K562 (cell line): ENCODE data around the gene TICAM1. TPM values are rescaled to one million over a fixed set of nuclear protein-coding genes. Genes with fewer than 3 reads are reported as not detected.

Source experiments
- BACH1 ChIP-seq: fragments of 200-800 bp; sonication (Bioruptor generic); IDR thresholded peaks from 2 replicates; pipeline ENCODE4 v1.6.1; 2016; ENCODE audit warnings: missing genetic modification characterization, missing compliant biosample characterization
- BRF2 ChIP-seq: IDR thresholded peaks from 3 replicates; pipeline ENCODE4 v1.6.1; 2011; ENCODE audit warnings: borderline replicate concordance, mild to moderate bottlenecking; ENCODE audit not compliant: insufficient read length, insufficient read depth
- CBX5 ChIP-seq: IDR thresholded peaks from 2 replicates; pipeline ENCODE4 v1.6.1; 2014; ENCODE audit warnings: low read depth, borderline replicate concordance
- CC2D1A ChIP-seq: fragments of 450-650 bp; IDR thresholded peaks from 2 replicates; pipeline ENCODE4 v1.6.1; 2017; ENCODE audit warnings: mild to moderate bottlenecking
- FOXP4 ChIP-seq: sonication (generic); formaldehyde crosslinking; IDR thresholded peaks from 2 replicates; pipeline ENCODE4 v1.8.0; 2022; ENCODE audit warnings: mild to moderate bottlenecking, missing genetic modification reagents, borderline replicate concordance
- JUN ChIP-seq, 2 experiments: sonication (generic) in 1 of 2; formaldehyde crosslinking in 1 of 2; IDR thresholded peaks; 2 replicates each; pipeline versions ENCODE4 v1.6.1 to v1.8.0; 2012 to 2022; ENCODE audit warnings: borderline replicate concordance in 2 of 2, mild to moderate bottlenecking in 2 of 2, improper control_type of control experiment in 1 of 2, low read depth in 1 of 2, low read length in 1 of 2, missing genetic modification reagents in 1 of 2
- KAT7 ChIP-seq: sonication (generic); formaldehyde crosslinking; IDR thresholded peaks from 2 replicates; pipeline ENCODE4 v1.8.0; 2022; ENCODE audit warnings: missing genetic modification reagents, mild to moderate bottlenecking, borderline replicate concordance
- MCM7 ChIP-seq, 2 experiments: fragments of 450-650 bp; IDR thresholded peaks; 2 replicates each; pipeline ENCODE4 v1.6.1; 2016 to 2018
- MTA1 ChIP-seq: fragments of 450-650 bp; IDR thresholded peaks from 2 replicates; pipeline ENCODE4 v1.6.1; 2017; ENCODE audit warnings: borderline replicate concordance
- PRPF4 ChIP-seq: fragments of 200-400 bp; formaldehyde crosslinking; IDR thresholded peaks from one replicate; pipeline ENCODE4 v1.6.1; 2017; ENCODE audit warnings: low read length, low read depth, mild to moderate bottlenecking; ENCODE audit not compliant: insufficient read depth, poor library complexity, severe bottlenecking
- RBM39 ChIP-seq: fragments of 200-400 bp; formaldehyde crosslinking; optimal IDR thresholded peaks from 2 replicates; pipeline ENCODE3; 2018; ENCODE audit warnings: low read depth, low read length
- SIX5 ChIP-seq, 2 experiments: IDR thresholded peaks; 2 replicates each; pipeline ENCODE4 v1.6.1; 2011; ENCODE audit warnings: low read length in 2 of 2, borderline replicate concordance in 1 of 2, low read depth in 1 of 2, mild to moderate bottlenecking in 1 of 2, moderate library complexity in 1 of 2; ENCODE audit not compliant: insufficient read depth in 1 of 2
- SNRNP70 ChIP-seq: fragments of 200-400 bp; formaldehyde crosslinking; optimal IDR thresholded peaks from 2 replicates; pipeline ENCODE3; 2017; ENCODE audit warnings: low read depth, low read length
- SREBF2 ChIP-seq: sonication (generic); formaldehyde crosslinking; IDR thresholded peaks from 2 replicates; pipeline ENCODE4 v1.4.0; 2020; ENCODE audit warnings: mild to moderate bottlenecking, missing genetic modification reagents
- THAP7 ChIP-seq: fragments of 250-450 bp; sonication (Bioruptor Pico); IDR thresholded peaks from 2 replicates; pipeline ENCODE4 v1.5.0; 2021
- TSHZ1 ChIP-seq: fragments of 250-450 bp; sonication (Bioruptor Pico); IDR thresholded peaks from 2 replicates; pipeline ENCODE4 v1.4.0; 2020; ENCODE audit warnings: mild to moderate bottlenecking, moderate library complexity
- ZKSCAN1 ChIP-seq: fragments of 150-350 bp; IDR thresholded peaks from 2 replicates; pipeline ENCODE4 v1.6.1; 2016; ENCODE audit warnings: low read depth, low read length
- ZNF121 ChIP-seq: sonication (generic); formaldehyde crosslinking; conservative IDR thresholded peaks from 2 replicates; pipeline ENCODE4 v1.8.0; 2022; ENCODE audit warnings: missing genetic modification reagents
- ZNF696 ChIP-seq: fragments of 250-450 bp; sonication (Bioruptor Pico); conservative IDR thresholded peaks from 2 replicates; pipeline ENCODE4 v1.4.0; 2020; ENCODE audit warnings: mild to moderate bottlenecking, moderate library complexity
- polyA plus RNA-seq, 8 experiments: library from polyadenylated mRNA; depleted of rRNA in 4 of 8; stranded (reverse) in 5 of 8; unstranded in 3 of 8; fragments of >200 nt; fragmentation: Nextera tagmentation in 2 of 8; fragmentation: Illumina TruSeq in 1 of 8; extraction: Ambion mirVana in 2 of 8; extraction: Trizol in 1 of 8; gene quantifications; 2 replicates each; pipeline versions ENCODE4 v1.2.1 to v1.2.3, GENCODE V29; 2011 to 2014; ENCODE audit warnings: inconsistent platforms in 1 of 8, missing spikeins in 1 of 8
- total RNA-seq, 7 experiments: library from RNA; depleted of rRNA in 6 of 7; stranded (reverse); fragments of >200 nt in 6 of 7; fragmentation: Illumina TruSeq in 2 of 7; extraction: Trizol in 2 of 7; gene quantifications; 2 replicates each; pipeline versions ENCODE4 v1.2.1 to v1.2.3, GENCODE V29; 2011 to 2021; ENCODE audit warnings: low replicate concordance in 1 of 7

TICAM1 gene
- total and polyA plus RNA-seq, 9 of the 15 experiments (the other 6 are each of a cell fraction or from before 2014, with no cell fraction given): 0.07 to 11.6 (median 1.5) TPM

- no peak for TF ChIP-seq PRPF4
- TF ChIP-seq FOXP4 (CRISPR knock-in tag): peak; percentile 100
- 0 out of 2 replicates have a peak, but pooled peaks have one; percentile 36 for TF ChIP-seq ZKSCAN1
- TF ChIP-seq CC2D1A: peak; percentile 90
- TF ChIP-seq CBX5: 0 out of 2 replicates have a peak, but pooled peaks have one; percentile 33
- peak; percentile 99 for TF ChIP-seq SREBF2 (CRISPR knock-in tag)
- TF ChIP-seq RBM39: no peak
- peak; percentile 88 for TF ChIP-seq ZNF121 (CRISPR knock-in tag)
- TF ChIP-seq JUN (IDR thresholded peaks at IDR 0.05; ENCODE audit: borderline replicate concordance, low read depth, low read length): peak; percentile 53; the same call in 1 of the 2 replicates
- TF ChIP-seq JUN (CRISPR knock-in tag; IDR thresholded peaks at IDR 0.05; ENCODE audit: borderline replicate concordance): peak; percentile 99
- TF ChIP-seq SNRNP70: no peak
- TF ChIP-seq THAP7 (CRISPR knock-in tag): no peak
- TF ChIP-seq BACH1: peak; percentile 88
- no peak for TF ChIP-seq SIX5 (IDR thresholded peaks at IDR 0.05; ENCODE audit: borderline replicate concordance in 1 of 2, insufficient read depth in 1 of 2, low read depth in 1 of 2, low read length in 2 of 2)
- peak; percentile 76 for TF ChIP-seq MTA1
- TF ChIP-seq MCM7 (IDR thresholded peaks at IDR 0.05): peak in 1 of 2 experiments; percentile 97; a peak in 1 of 4 replicates
- TF ChIP-seq BRF2: no peak
- 0 out of 2 replicates have a peak, but pooled peaks have one; percentile 35 for TF ChIP-seq TSHZ1 (CRISPR knock-in tag)
- peak; percentile 100 for TF ChIP-seq KAT7 (CRISPR knock-in tag)
- no peak for TF ChIP-seq ZNF696 (CRISPR knock-in tag)
These were observed 62.4 kb downstream of the TICAM1 start (continued) for GRCh38 chr19:4768934-4769777.
